PC-9 (cell line): ENCODE measurements around the gene IGFBP2.

Source experiments
- CTCF ChIP-seq: fragments of 200-600 bp; sonication (generic); conservative IDR thresholded peaks from 2 replicates; pipeline ENCODE4 v1.6.1; 2017; ENCODE audit warnings: mixed run types, antibody characterized with exemption, mild to moderate bottlenecking, moderate library complexity
- EZH2 ChIP-seq: fragments of 200-600 bp; sonication (generic); IDR thresholded peaks from 2 replicates; pipeline ENCODE4 v1.8.0; 2017; ENCODE audit warnings: antibody characterized with exemption, low read depth

- TF ChIP-seq CTCF (no peak), EZH2 (no peak)
Observed at GRCh38 chr2:216637472-216637871, 4.3 kb downstream of the IGFBP2 start.
